Measurements from ENCODE around the gene MARCHF11.

Gene MARCHF11

DNA sequence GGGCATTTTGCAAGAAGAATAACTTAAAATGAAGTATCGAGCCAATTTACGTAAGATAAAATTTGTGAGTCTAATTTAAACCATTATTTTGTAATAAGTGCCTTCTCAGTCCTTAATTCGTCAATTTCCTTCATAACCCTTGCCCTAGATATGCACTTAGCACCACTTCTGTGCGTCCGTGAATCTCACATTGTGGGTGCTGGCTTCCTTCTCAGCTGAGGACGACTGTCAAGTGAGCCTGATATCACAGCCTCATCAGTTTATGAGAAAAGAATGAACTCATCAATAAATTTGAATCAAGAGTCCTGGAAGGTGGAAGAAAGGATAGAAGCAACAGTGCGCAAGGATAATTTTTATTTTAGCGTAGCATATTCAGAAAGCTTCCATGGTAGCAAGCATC lies 64.5 kb downstream of the MARCHF11 start:
- H3K27me3 Mint-ChIP-seq: no peaks in the 10 kb centered on the region
- no peak overlapping the region for H3K27ac Mint-ChIP-seq
- no peaks in the 10 kb centered on the region for H3K4me1 Mint-ChIP-seq (ENCODE audit: low read depth in 2 of 2)
- ATAC-seq (replicated peaks): no peak
- H3K9me3 Mint-ChIP-seq: peaks cover 10 to 21% of the 10 kb centered on the region in 2 donors
- H3K4me3 Mint-ChIP-seq: no peak overlapping the region
- no peak for DNase-seq
- H3K36me3 Mint-ChIP-seq (ENCODE audit: insufficient read depth): no peaks in the 10 kb centered on the region

- H3K4me1 Mint-ChIP-seq (ENCODE audit: low read depth in 2 of 2): no peaks in the 10 kb centered on the region
- ATAC-seq (replicated peaks): no peak
- no peak overlapping the region for H3K27ac Mint-ChIP-seq
- no peaks in the 10 kb centered on the region for H3K36me3 Mint-ChIP-seq (ENCODE audit: insufficient read depth)
- DNase-seq: no peak
- H3K4me3 Mint-ChIP-seq: no peak overlapping the region
- H3K9me3 Mint-ChIP-seq: peaks cover 10 to 13% of the 10 kb centered on the region in 2 donors
- H3K27me3 Mint-ChIP-seq: no peaks in the 10 kb centered on the region
Measured at GRCh38 chr5:16108418-16108817, 71.2 kb downstream of the MARCHF11 start.

DNA sequence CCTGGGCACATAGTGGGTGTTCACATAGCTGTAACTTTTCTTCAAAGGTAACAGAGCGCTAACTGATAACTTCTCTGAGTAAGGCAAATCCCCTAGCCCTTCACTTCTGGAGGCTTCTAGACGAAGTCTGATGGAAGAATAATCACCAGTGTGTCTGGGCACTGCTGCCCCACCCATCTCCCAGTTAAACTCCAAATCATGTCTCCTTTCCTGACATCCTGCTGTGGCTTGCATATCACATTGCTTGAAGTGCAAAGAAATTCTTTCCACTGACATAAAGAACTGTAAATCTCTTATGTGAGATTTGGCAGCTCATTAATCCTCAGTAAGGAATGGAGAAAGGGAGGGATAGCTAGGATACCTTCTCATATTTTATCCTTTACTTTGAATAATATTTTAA lies 74.6 kb downstream of the MARCHF11 start:
- ATAC-seq (replicated peaks) (no peak), DNase-seq (no peak)
- no peaks in the 10 kb centered on the region for H3K36me3 Mint-ChIP-seq (ENCODE audit: insufficient read depth)
- H3K4me1 Mint-ChIP-seq (ENCODE audit: low read depth in 2 of 2): no peaks in the 10 kb centered on the region
- no peaks in the 10 kb centered on the region for H3K27me3 Mint-ChIP-seq
- H3K9me3 Mint-ChIP-seq: peaks cover 12 to 22% of the 10 kb centered on the region in 2 donors
- no peak overlapping the region for H3K4me3 Mint-ChIP-seq
- no peak overlapping the region for H3K27ac Mint-ChIP-seq

DNA sequence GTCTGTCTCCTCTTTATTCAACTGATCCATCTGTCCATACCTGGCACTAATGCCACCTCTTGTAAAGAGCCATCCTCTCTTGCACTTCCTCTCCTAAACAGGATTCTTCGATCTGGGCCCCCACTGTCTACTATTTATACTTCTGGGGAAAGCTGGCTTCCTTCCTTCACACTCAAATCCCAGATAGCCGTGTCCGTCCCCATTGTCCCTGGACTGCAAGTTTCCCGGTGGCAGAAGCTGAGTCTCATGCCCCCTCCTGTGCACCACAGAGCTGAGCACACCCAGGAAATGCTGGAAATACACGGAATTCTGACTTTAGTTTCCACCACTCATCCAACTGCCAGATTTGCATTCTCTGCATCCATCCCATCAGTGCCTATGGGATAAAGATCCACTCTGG lies 84.0 kb downstream of the MARCHF11 start:
- H3K27me3 Mint-ChIP-seq: no peaks in the 10 kb centered on the region
- H3K27ac Mint-ChIP-seq: no peak overlapping the region
- DNase-seq (no peak), ATAC-seq (replicated peaks) (no peak)
- H3K4me1 Mint-ChIP-seq (ENCODE audit: low read depth in 2 of 2): no peaks in the 10 kb centered on the region
- H3K9me3 Mint-ChIP-seq: peaks cover 5 to 9% of the 10 kb centered on the region in 2 donors
- peak overlapping the region in 1 of 2 donors; percentile 39 for H3K4me3 Mint-ChIP-seq
- peaks cover 8% of the 10 kb centered on the region for H3K36me3 Mint-ChIP-seq (ENCODE audit: insufficient read depth)

GRCh38 chr5:16090270-16090669 lies 89.3 kb downstream of the MARCHF11 start:
- Mint-ChIP-seq H3K27ac (no peak overlapping the region), H3K36me3 (ENCODE audit: insufficient read depth) (peaks cover 8% of the 10 kb centered on the region), H3K4me3 (no peak overlapping the region), H3K9me3 (peaks cover 4 to 15% of the 10 kb centered on the region in 2 donors), H3K27me3 (no peaks in the 10 kb centered on the region), H3K4me1 (ENCODE audit: low read depth in 2 of 2) (no peaks in the 10 kb centered on the region)
- no peak for DNase-seq
- ATAC-seq (replicated peaks): no peak

- Mint-ChIP-seq H3K9me3 (peaks cover 25 to 33% of the 10 kb centered on the region in 2 donors), H3K27me3 (no peaks in the 10 kb centered on the region), H3K27ac (no peak overlapping the region), H3K4me1 (ENCODE audit: low read depth in 2 of 2) (no peaks in the 10 kb centered on the region), H3K4me3 (no peak overlapping the region), H3K36me3 (ENCODE audit: insufficient read depth) (no peaks in the 10 kb centered on the region)
- no peak for ATAC-seq (replicated peaks)
- DNase-seq: no peak
Measured at GRCh38 chr5:16082982-16083381, 96.6 kb downstream of the MARCHF11 start.

GRCh38 chr5:16082053-16082452 lies 97.5 kb downstream of the MARCHF11 start:
- ATAC-seq (replicated peaks): no peak
- Mint-ChIP-seq H3K9me3 (peaks cover 25 to 32% of the 10 kb centered on the region in 2 donors), H3K27ac (no peak overlapping the region)

DNA sequence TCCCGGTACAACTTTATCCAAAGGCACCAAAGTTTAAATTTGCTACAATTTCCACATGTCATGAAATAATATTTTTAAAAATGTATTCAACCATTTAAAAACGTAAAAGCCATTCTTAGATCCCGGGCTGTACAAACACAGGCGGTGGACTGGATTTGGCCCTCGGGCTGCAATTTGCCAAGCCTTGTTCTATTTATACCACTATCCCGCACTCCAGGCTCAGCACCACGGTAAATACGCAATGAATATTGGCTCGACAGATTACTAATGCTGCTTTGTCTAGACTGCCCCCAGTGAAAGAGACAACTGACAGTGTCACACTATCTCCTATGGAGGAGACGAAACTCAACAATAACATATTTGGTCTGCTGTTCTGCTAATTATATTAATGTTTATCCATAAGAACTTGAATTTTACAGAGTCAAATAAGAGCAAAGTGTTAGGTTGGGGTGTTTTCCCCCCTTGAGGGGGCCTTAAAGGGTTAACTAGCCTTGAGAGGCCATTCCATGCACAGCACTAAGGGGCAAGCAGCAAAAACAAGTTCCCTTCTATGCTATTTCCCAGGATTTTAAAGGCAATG lies 98.1 kb downstream of the MARCHF11 start:
- Mint-ChIP-seq H3K4me1 (ENCODE audit: low read depth in 2 of 2) (no peaks in the 10 kb centered on the region), H3K27ac (no peak overlapping the region), H3K4me3 (no peak overlapping the region), H3K9me3 (peaks cover 25 to 32% of the 10 kb centered on the region in 2 donors), H3K27me3 (no peaks in the 10 kb centered on the region), H3K36me3 (ENCODE audit: insufficient read depth) (no peaks in the 10 kb centered on the region)
- ATAC-seq (replicated peaks) (no peak), DNase-seq (no peak)

More at GRCh38 chr5:16082053-16082452, 97.5 kb downstream of the MARCHF11 start:
- no peaks in the 10 kb centered on the region for H3K4me1 Mint-ChIP-seq (ENCODE audit: low read depth in 2 of 2)
- no peak overlapping the region for H3K4me3 Mint-ChIP-seq
- H3K36me3 Mint-ChIP-seq (ENCODE audit: insufficient read depth): no peaks in the 10 kb centered on the region
- no peak for DNase-seq
- no peaks in the 10 kb centered on the region for H3K27me3 Mint-ChIP-seq

DNA sequence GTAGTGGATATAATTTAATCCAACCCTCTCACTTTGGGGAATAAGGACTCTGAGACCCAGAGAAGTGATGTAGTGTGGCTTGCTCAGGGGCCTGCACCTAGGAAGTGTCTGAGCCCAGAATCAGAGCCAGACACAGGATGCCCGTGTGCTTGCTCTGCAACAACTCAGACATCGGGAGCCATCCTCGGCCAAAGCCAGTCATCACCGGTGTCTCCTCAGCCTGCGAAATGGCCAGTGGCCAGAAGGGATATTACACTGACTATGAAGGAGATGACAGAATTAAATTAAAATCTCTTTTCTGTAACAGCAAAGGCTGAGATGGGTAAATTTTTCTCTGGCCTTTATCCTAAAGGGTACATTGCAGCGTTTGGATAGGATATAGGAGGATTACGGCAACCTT lies 102.9 kb downstream of the MARCHF11 start:
- Mint-ChIP-seq H3K36me3 (ENCODE audit: insufficient read depth) (no peaks in the 10 kb centered on the region), H3K4me1 (ENCODE audit: low read depth in 2 of 2) (no peaks in the 10 kb centered on the region), H3K27ac (no peak overlapping the region), H3K27me3 (no peaks in the 10 kb centered on the region), H3K9me3 (peaks cover 22 to 39% of the 10 kb centered on the region in 2 donors), H3K4me3 (no peak overlapping the region)
- no peak for ATAC-seq (replicated peaks)
- no peak for DNase-seq

DNA sequence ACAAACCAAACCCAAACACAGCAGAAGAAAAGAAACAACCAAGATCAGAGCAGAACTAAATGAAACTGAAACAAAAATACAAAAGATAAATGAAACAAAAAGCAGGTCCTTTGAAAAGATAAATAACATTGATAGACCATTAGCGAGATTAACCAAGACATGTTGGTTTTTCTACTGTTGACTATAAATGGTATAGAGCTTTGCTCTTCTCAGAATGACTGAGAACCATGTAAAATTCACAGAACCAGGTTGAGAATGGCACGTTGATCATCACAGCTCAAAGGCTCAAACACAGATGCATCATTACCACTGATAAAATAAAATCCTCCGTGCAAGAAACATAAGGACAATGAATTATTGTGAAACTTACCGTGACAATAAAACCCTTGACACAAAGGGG lies 105.2 kb downstream of the MARCHF11 start:
- no peak overlapping the region for H3K4me3 Mint-ChIP-seq
- ATAC-seq (replicated peaks): no peak
- H3K27ac Mint-ChIP-seq: no peak overlapping the region
- H3K9me3 Mint-ChIP-seq: peaks cover 7 to 17% of the 10 kb centered on the region in 2 donors
- no peaks in the 10 kb centered on the region for H3K36me3 Mint-ChIP-seq (ENCODE audit: insufficient read depth)
- no peaks in the 10 kb centered on the region for H3K4me1 Mint-ChIP-seq (ENCODE audit: low read depth in 2 of 2)
- no peak for DNase-seq
- H3K27me3 Mint-ChIP-seq: no peaks in the 10 kb centered on the region

DNA sequence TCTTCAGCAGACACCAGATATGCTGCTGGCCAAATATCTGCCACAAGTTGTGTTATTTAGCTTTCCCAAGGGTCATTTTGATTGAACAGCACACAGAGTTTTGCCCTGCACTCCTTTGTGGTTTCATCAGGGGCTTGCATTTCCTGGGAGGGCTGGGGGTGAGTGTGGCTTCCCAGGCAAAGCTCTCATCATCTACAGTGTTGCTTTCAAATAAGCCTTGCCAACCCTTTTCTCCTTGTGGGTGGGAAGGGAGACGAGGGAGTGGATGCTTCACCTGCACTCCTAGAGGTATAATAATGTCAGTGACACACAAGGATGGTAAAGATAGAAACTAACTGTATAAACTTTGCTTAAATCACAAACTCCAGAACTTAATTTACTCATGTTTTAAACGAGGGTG lies 107.0 kb downstream of the MARCHF11 start:
- no peak for DNase-seq
- no peak overlapping the region for H3K4me3 Mint-ChIP-seq
- no peaks in the 10 kb centered on the region for H3K27me3 Mint-ChIP-seq

DNA sequence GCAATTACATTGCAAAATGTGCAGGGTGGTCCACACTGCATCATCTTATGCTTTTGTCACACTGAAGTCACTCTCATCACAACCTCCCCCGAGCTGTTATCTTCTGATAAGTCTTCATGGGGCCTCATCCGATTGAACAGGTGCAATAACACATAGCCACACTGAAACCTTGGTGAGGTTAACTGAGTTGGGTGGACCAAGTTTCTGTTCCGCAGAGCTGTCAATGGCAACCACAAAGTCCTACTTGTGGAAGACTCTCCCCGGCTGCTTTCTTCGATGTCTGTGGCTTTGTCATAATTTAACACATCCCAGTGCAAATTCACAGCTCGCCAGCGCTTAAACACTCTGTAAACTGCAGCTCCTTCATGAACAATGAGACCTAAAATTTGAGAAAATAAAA lies 112.2 kb downstream of the MARCHF11 start:
- Mint-ChIP-seq H3K36me3 (ENCODE audit: insufficient read depth) (no peaks in the 10 kb centered on the region), H3K4me3 (no peak overlapping the region), H3K4me1 (ENCODE audit: low read depth in 2 of 2) (no peaks in the 10 kb centered on the region), H3K27me3 (no peaks in the 10 kb centered on the region), H3K9me3 (peaks cover 0 to 2% of the 10 kb centered on the region in 2 donors), H3K27ac (no peak overlapping the region)
- no peak for ATAC-seq (replicated peaks)
- DNase-seq: no peak

More for the DNA sequence above, 107.0 kb downstream of the MARCHF11 start:
- no peak for ATAC-seq (replicated peaks)
- Mint-ChIP-seq H3K4me1 (ENCODE audit: low read depth in 2 of 2) (no peaks in the 10 kb centered on the region), H3K9me3 (peaks cover 2 to 7% of the 10 kb centered on the region in 2 donors), H3K36me3 (ENCODE audit: insufficient read depth) (no peaks in the 10 kb centered on the region), H3K27ac (no peak overlapping the region)

- no peaks in the 10 kb centered on the region for H3K36me3 Mint-ChIP-seq (ENCODE audit: insufficient read depth)
- ATAC-seq (replicated peaks) (no peak), DNase-seq (no peak)
- peaks cover 0 to 2% of the 10 kb centered on the region in 2 donors for H3K9me3 Mint-ChIP-seq
- H3K4me1 Mint-ChIP-seq (ENCODE audit: low read depth in 2 of 2): no peaks in the 10 kb centered on the region
- H3K4me3 Mint-ChIP-seq: no peak overlapping the region
- no peaks in the 10 kb centered on the region for H3K27me3 Mint-ChIP-seq
- H3K27ac Mint-ChIP-seq: no peak overlapping the region
Measured at GRCh38 chr5:16066810-16067209, 112.8 kb downstream of the MARCHF11 start.

GRCh38 chr5:16066320-16066719 lies 113.3 kb downstream of the MARCHF11 start:
- Mint-ChIP-seq H3K4me1 (ENCODE audit: low read depth in 2 of 2) (no peaks in the 10 kb centered on the region), H3K4me3 (no peak overlapping the region), H3K27me3 (no peaks in the 10 kb centered on the region), H3K27ac (no peak overlapping the region), H3K9me3 (peaks cover 0 to 5% of the 10 kb centered on the region in 2 donors), H3K36me3 (ENCODE audit: insufficient read depth) (no peaks in the 10 kb centered on the region)
- no peak for DNase-seq
- ATAC-seq (replicated peaks): no peak
